Tibial artery (tissue), 4 donors: ENCODE data around the gene CAMTA1.

Experiments
- DNase-seq, 2 donors: peaks; one replicate each; pipeline ENCODE4 v3.0.0-alpha.2; 2019
- H3K27ac ChIP-seq, 2 donors: fragments of 200-600 bp; sonication (generic) in 1 of 2; 1 replicate in 1 of 2; 2 replicates in 1 of 2; pipeline ENCODE4 v1.5.1; 2018 to 2019; ENCODE audit warnings: mild to moderate bottlenecking in 1 of 2
- H3K27me3 ChIP-seq, 2 donors: fragments of 200-600 bp; sonication (generic) in 1 of 2; one replicate each; pipeline versions ENCODE4 v1.5.1 to v1.6.0; 2016 to 2019
- H3K36me3 ChIP-seq, 3 donors: fragments of 200-600 bp; sonication (generic) in 2 of 3; one replicate each; pipeline ENCODE4 v1.5.1; 2016 to 2019; ENCODE audit warnings: mild to moderate bottlenecking in 2 of 3
- H3K4me1 ChIP-seq, 4 donors: fragments of 200-600 bp; sonication (generic) in 2 of 4; 1 replicate in 3 of 4; 2 replicates in 1 of 4; pipeline ENCODE4 v1.5.1; 2016 to 2019
- H3K4me3 ChIP-seq, 2 donors: fragments of 200-600 bp; sonication (generic) in 1 of 2; 1 replicate in 1 of 2; 2 replicates in 1 of 2; pipeline ENCODE4 v1.5.1; 2018 to 2019; ENCODE audit warnings: mild to moderate bottlenecking in 2 of 2
- H3K9me3 ChIP-seq, 3 donors: fragments of 200-600 bp; sonication (generic) in 1 of 3; one replicate each; pipeline ENCODE4 v1.5.1; 2016 to 2019
- CTCF ChIP-seq, 2 experiments: fragments of 200-600 bp in 1 of 2; fragments of 450-650 bp in 1 of 2; IDR thresholded peaks; one replicate each; pipeline ENCODE4 v1.5.1; 2017 to 2019; ENCODE audit warnings: antibody characterized with exemption in 2 of 2, mild to moderate bottlenecking in 1 of 2, moderate library complexity in 1 of 2
- intact Hi-C: fragments of 100-400 bp; cut with DNase I; formaldehyde crosslinking; loops from one replicate; pipeline ENCODE4 v1.15.0; 2023; ENCODE audit warnings: low total_unique reads

CAMTA1 gene

DNA sequence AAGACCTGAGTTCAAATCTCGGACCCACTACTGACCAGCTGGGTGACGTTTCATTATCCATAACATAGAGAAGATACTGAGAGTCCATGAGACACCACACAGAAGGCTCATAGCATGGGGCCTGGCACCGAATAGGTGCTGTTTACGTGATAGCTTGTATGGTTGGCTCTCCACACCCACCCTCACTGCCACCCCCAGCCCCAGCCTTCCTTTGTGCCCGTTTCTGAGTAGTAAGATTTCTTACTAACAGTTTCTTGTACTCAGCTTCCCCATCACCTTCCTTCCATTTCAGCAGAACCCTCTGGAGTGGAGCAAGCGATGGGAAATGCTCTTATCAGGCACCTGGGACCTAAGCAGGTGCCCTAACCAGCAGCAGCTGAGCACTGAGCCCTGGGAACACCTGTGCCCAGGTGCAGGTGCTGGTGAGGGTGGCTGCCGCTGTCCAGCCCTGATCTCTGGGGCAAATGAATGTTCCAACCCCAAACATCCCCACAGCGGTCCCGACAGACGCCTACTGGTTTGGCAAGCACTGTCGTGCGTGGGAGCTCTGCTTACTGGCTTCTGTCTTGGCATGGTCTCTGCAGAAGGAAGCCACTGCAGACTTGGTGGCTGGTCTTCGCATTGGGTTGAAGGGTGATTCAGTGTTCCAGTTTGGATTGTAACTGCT lies 225.4 kb downstream of the CAMTA1 start:
- Histone ChIP-seq H3K4me3 (no peak overlapping the region), H3K9me3 (no peaks in the 10 kb centered on the region), H3K4me1 (peaks cover 0 to 14% (median 6%) of the 10 kb centered on the region in 4 donors), H3K27me3 (no peaks in the 10 kb centered on the region), H3K27ac (no peak overlapping the region), H3K36me3 (no peaks in the 10 kb centered on the region)
- no peak for DNase-seq
- intact Hi-C loops = no loop called here
- no peak for TF ChIP-seq CTCF (IDR thresholded peaks at IDR 0.05)

- Histone ChIP-seq H3K27me3 (no peaks in the 10 kb centered on the region), H3K36me3 (no peaks in the 10 kb centered on the region), H3K27ac (no peak overlapping the region), H3K9me3 (no peaks in the 10 kb centered on the region), H3K4me3 (no peak overlapping the region), H3K4me1 (peaks cover 0 to 14% (median 6%) of the 10 kb centered on the region in 4 donors)
- TF ChIP-seq CTCF (IDR thresholded peaks at IDR 0.05) = no peak
- intact Hi-C loops = no loop called here
- no peak for DNase-seq
Observed at GRCh38 chr1:7011826-7012225, 226.6 kb downstream of the CAMTA1 start.

GRCh38 chr1:7012461-7012924 lies 227.2 kb downstream of the CAMTA1 start:
- no peak for TF ChIP-seq CTCF (IDR thresholded peaks at IDR 0.05)
- Histone ChIP-seq H3K4me3 (no peak overlapping the region), H3K27ac (no peak overlapping the region), H3K4me1 (peaks cover 0 to 14% (median 6%) of the 10 kb centered on the region in 4 donors), H3K27me3 (no peaks in the 10 kb centered on the region), H3K36me3 (no peaks in the 10 kb centered on the region), H3K9me3 (no peaks in the 10 kb centered on the region)
- no peak for DNase-seq
- intact Hi-C loops = no loop called here

DNA sequence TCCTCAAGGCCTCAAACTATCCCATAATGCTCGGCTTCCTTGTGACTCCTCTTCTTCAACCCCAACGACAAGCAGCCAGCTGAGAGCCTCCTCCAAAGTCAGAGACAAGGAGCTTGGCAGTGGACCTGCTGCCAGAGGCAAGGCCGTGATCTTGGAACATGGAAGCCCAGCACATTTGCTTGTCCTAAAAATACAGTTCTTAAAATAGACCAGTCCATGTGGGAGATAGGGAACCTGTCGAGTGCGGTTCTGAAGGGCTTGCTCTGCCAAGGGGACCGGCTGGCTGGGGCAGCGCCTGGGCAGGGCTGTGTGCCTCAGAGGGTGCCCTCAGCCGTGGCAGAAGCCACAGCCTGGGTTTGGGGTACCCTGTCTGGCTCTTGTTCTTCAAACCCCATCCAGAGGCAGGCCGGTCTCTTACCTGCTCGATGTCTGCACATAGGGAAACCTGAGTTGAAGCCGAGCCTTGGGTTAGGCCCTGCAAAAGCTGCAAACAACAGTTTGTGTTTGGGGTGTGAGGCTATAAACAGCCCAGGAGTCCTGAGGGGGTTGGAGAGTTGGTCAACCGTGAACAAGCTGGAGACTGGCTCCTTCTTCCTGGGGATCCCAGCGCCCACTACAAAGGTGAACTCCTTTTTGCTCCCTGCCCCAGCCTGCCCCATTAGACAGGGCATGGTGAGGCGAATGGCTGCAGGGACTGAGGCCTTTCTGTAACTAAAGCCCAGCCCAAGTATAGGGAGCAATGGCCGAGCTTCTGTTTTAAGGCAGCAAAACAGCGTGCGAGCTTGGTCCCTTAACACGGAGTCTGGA lies 228.8 kb downstream of the CAMTA1 start:
- no peaks in the 10 kb centered on the region for H3K27me3 ChIP-seq
- H3K4me1 ChIP-seq = peaks cover 0 to 14% (median 6%) of the 10 kb centered on the region in 4 donors
- H3K36me3 ChIP-seq = no peaks in the 10 kb centered on the region
- intact Hi-C loops = no loop called here
- no peaks in the 10 kb centered on the region for H3K9me3 ChIP-seq
- H3K27ac ChIP-seq = no peak overlapping the region
- no peak overlapping the region for H3K4me3 ChIP-seq
- DNase-seq = no peak
- no peak for TF ChIP-seq CTCF (IDR thresholded peaks at IDR 0.05)

GRCh38 chr1:7014640-7014930 lies 229.3 kb downstream of the CAMTA1 start:
- Histone ChIP-seq H3K27me3 (peaks cover 0 to 4% of the 10 kb centered on the region in 2 donors), H3K4me1 (peaks cover 0 to 14% (median 6%) of the 10 kb centered on the region in 4 donors), H3K4me3 (no peak overlapping the region), H3K36me3 (no peaks in the 10 kb centered on the region), H3K9me3 (no peaks in the 10 kb centered on the region), H3K27ac (no peak overlapping the region)
- DNase-seq = no peak
- intact Hi-C loops = no loop called here
- no peak for TF ChIP-seq CTCF (IDR thresholded peaks at IDR 0.05)
